Hepatocyte (in vitro differentiated cells): Measurements from ENCODE around the gene SCRN2. TPM values are rescaled to one million over a fixed set of nuclear protein-coding genes. Genes with fewer than 3 reads are reported as not detected.

Experiments used
- DNase-seq: peaks from one replicate; pipeline ENCODE4 v3.0.0-alpha.2; 2016; ENCODE audit warnings: low spot score
- H2AFZ ChIP-seq: fragments of 200-600 bp; sonication (generic); 2 replicates; pipeline ENCODE4 v1.6.0; 2016; ENCODE audit warnings: antibody characterized with exemption, mild to moderate bottlenecking
- H3K27ac ChIP-seq: fragments of 200-600 bp; sonication (generic); 2 replicates; pipeline ENCODE4 v1.5.1; 2016; ENCODE audit warnings: mild to moderate bottlenecking
- H3K27me3 ChIP-seq: fragments of 200-600 bp; sonication (generic); 2 replicates; pipeline ENCODE4 v1.6.1; 2016
- H3K36me3 ChIP-seq: fragments of 200-600 bp; sonication (generic); replicated peaks from 2 replicates; pipeline ENCODE4 v1.5.1; 2016; ENCODE audit warnings: low read depth; ENCODE audit not compliant: insufficient read depth
- H3K4me1 ChIP-seq: fragments of 200-600 bp; sonication (generic); 2 replicates; pipeline ENCODE4 v1.5.1; 2016; ENCODE audit warnings: mild to moderate bottlenecking, moderate library complexity; ENCODE audit not compliant: insufficient read depth
- H3K4me2 ChIP-seq: fragments of 200-600 bp; sonication (generic); 2 replicates; pipeline ENCODE4 v1.6.0; 2016
- H3K4me3 ChIP-seq: fragments of 200-600 bp; sonication (generic); 2 replicates; pipeline ENCODE4 v1.5.1; 2016; ENCODE audit warnings: mild to moderate bottlenecking
- H3K79me2 ChIP-seq: fragments of 200-600 bp; sonication (generic); 2 replicates; pipeline ENCODE4 v1.6.0; 2017; ENCODE audit warnings: mild to moderate bottlenecking
- H3K9me2 ChIP-seq: fragments of 200-600 bp; sonication (generic); replicated peaks from 2 replicates; pipeline ENCODE4 v1.6.0; 2017; ENCODE audit warnings: mild to moderate bottlenecking; ENCODE audit not compliant: insufficient read depth
- H3K9me3 ChIP-seq: fragments of 200-600 bp; sonication (generic); 2 replicates; pipeline ENCODE4 v1.5.1; 2016; ENCODE audit warnings: low read depth, mild to moderate bottlenecking
- H4K20me1 ChIP-seq: fragments of 200-600 bp; sonication (generic); 2 replicates; pipeline ENCODE4 v1.6.0; 2016; ENCODE audit warnings: mild to moderate bottlenecking; ENCODE audit not compliant: insufficient read depth, poor library complexity, severe bottlenecking
- EZH2 ChIP-seq: fragments of 200-600 bp; sonication (generic); IDR thresholded peaks from 2 replicates; pipeline ENCODE4 v1.6.1; 2016; ENCODE audit warnings: antibody characterized with exemption, mild to moderate bottlenecking, borderline replicate concordance
- EZH2phosphoT487 ChIP-seq: fragments of 200-600 bp; sonication (generic); IDR thresholded peaks from one replicate; pipeline ENCODE4 v1.6.1; 2018; ENCODE audit warnings: antibody characterized with exemption, mild to moderate bottlenecking, low read depth, moderate library complexity; ENCODE audit not compliant: unreplicated experiment, severe bottlenecking
- WGBS: methylation state at CpG from one replicate; pipeline ENCODE4 v1.1.6; 2016; ENCODE audit warnings: low lambda C conversion rate; ENCODE audit errors: missing lambda C conversion rate; 5-methylcytosine and 5-hydroxymethylcytosine counted together
- polyA plus RNA-seq: library from polyadenylated mRNA; unstranded; fragments of >200 nt; fragmentation: Nextera tagmentation; extraction: Ambion mirVana; gene quantifications from 2 replicates; pipeline ENCODE4 v1.2.1, GENCODE V29; 2016
- total RNA-seq: library from RNA; depleted of rRNA; stranded (reverse); fragments of >200 nt; gene quantifications from 2 replicates; pipeline ENCODE4 v1.2.3, GENCODE V29; 2014
- TF ChIP-seq, protein P1 (sequence below): fragments of 200-600 bp; sonication (generic); IDR thresholded peaks from 2 replicates; pipeline ENCODE4 v1.5.1; 2016; ENCODE audit warnings: antibody characterized with exemption, mild to moderate bottlenecking; ENCODE audit not compliant: poor library complexity

SCRN2 gene
- total and polyA plus RNA-seq, 2 experiments from 2014 or later, result 35.3 to 59.8 TPM

DNA sequence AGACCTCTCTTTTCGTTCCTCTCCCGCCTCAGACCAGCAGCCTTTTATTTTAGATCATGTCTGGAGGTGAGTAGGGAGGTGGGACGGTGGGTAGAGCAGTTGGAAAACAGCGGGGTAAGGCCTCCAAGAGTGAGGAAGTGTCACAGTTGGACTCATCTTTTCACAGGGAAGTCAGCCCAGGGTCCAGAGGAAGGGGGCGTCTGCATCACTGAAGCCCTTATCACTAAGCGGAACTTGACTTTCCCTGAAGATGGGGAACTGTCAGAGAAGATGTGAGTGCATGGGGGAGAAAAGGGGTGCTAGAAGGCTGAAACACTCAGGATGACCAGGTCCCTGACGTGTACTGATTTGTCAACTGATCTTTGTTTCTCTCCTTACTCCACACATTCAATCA lies 9.1 kb downstream of the SCRN2 start:
- peaks cover 9% of the 10 kb centered on the region for H3K4me1 ChIP-seq
- H3K27me3 ChIP-seq, result no peaks in the 10 kb centered on the region
- peak overlapping the region; percentile 79 for H3K4me2 ChIP-seq
- H3K4me3 ChIP-seq, result no peak overlapping the region
- 20% methylated on average over 7 of the region's 7 CpGs for WGBS
- H3K27ac ChIP-seq, result no peak overlapping the region
- H4K20me1 ChIP-seq, result no peaks in the 10 kb centered on the region
- H3K9me2 ChIP-seq, result no peaks in the 10 kb centered on the region
- no peak for DNase-seq
- H3K36me3 ChIP-seq, result no peaks in the 10 kb centered on the region
- TF ChIP-seq, protein P1, sequence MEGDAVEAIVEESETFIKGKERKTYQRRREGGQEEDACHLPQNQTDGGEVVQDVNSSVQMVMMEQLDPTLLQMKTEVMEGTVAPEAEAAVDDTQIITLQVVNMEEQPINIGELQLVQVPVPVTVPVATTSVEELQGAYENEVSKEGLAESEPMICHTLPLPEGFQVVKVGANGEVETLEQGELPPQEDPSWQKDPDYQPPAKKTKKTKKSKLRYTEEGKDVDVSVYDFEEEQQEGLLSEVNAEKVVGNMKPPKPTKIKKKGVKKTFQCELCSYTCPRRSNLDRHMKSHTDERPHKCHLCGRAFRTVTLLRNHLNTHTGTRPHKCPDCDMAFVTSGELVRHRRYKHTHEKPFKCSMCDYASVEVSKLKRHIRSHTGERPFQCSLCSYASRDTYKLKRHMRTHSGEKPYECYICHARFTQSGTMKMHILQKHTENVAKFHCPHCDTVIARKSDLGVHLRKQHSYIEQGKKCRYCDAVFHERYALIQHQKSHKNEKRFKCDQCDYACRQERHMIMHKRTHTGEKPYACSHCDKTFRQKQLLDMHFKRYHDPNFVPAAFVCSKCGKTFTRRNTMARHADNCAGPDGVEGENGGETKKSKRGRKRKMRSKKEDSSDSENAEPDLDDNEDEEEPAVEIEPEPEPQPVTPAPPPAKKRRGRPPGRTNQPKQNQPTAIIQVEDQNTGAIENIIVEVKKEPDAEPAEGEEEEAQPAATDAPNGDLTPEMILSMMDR, result no peak
- TF ChIP-seq EZH2phosphoT487, result no peak
- TF ChIP-seq EZH2, result no peak
- peaks cover 26% of the 10 kb centered on the region for H3K79me2 ChIP-seq
- no peak overlapping the region for H2AFZ ChIP-seq
- H3K9me3 ChIP-seq, result no peaks in the 10 kb centered on the region

DNA sequence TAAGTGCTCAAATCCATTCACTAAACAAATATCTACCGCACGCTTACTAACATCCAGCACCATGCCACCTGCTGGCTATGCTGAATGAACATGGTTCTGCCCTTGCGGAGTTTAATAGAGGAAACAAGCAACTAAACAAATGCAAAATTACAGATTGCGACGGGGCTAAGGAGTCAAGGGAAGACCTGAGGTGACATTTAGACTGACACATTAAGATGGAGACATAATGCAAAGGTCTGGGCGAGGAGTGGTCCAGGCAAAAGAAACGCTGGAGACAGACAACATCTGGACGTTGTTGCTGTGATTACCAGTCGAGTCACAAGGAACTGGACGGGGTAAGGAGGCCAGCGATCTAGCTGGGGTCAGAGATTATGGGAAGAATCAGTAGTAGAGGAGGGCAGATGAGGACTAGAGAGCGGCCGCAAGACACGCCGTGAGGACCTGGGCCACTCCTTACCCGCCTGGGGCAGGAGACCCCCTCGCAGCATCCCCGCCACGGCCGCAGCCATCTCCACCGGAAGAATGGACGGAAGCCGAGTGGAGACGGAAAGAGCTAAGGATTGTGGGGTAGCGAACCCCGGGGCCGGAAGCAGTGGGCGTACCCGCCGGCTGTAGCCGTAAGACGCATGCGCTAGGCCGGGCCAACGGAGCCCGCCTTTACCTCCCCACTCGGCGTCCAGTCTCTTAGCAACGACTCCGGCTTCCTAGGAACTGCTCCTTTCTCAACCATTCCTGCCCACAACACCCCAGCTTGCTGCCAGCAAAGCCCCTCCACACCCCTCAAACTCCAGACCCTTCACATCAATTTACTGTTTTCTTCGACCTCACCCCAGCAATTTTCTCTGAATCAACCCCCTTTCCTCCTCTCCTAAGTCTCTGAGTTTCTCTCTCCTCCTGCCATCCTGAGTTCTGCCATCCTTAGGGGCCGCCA lies 9.8 kb downstream of the SCRN2 start, which contains the start of the genes LRRC46 and MRPL10:
Gene LRRC46 (plus strand): TSS at position 668 of the 931 bp plus-strand sequence. CDS start 320 bp downstream, outside the sequence.
Gene MRPL10 (minus strand): TSS at position 539 of the 931 bp plus-strand sequence. CDS start 30 bp downstream, at position 509.
- peaks cover 26% of the 10 kb centered on the region for H3K79me2 ChIP-seq

DNA sequence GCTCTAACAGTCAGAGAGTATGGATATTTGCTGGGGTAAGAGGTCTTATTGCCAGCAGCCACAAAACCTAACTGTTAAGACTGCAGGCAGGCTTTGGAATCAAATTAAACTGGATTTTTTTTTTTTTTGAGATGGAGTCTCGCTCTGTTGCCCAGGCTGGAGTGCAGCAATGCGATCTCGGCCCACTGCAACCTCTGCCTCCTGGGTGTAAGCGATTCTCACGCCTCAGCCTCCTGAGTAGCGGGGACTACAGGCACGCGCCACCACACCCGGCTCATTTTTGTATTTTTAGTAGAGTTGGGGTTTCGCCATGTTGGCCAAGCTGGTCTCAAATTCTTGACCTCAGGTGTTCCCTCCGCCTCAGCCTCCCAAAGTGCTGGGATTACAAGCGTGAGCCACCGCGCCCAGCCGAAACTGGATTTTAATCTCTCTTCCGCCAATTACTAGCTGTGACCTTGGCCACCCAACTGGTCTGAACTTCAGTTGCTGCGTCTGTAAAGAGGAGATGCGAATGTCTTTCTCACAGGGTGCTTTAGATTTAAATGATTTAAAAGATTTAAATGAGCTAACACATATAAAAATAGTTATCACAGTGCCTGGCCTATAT lies 10.6 kb downstream of the SCRN2 start:
- Histone ChIP-seq H3K9me3 (no peaks in the 10 kb centered on the region), H3K36me3 (no peaks in the 10 kb centered on the region), H4K20me1 (no peaks in the 10 kb centered on the region), H3K4me3 (peak overlapping the region; percentile 82), H2AFZ (peak overlapping the region; percentile 43), H3K9me2 (no peaks in the 10 kb centered on the region), H3K27ac (peak overlapping the region; percentile 85), H3K27me3 (no peaks in the 10 kb centered on the region), H3K79me2 (peaks cover 26% of the 10 kb centered on the region), H3K4me2 (peak overlapping the region; percentile 90), H3K4me1 (peaks cover 9% of the 10 kb centered on the region)
- no peak for DNase-seq
- TF ChIP-seq EZH2phosphoT487 (no peak), EZH2 (no peak)
- TF ChIP-seq, protein P1, result no peak
- 81% methylated on average over 18 of the region's 18 CpGs for WGBS

More for the DNA sequence above, 9.8 kb downstream of the SCRN2 start, which contains the start of the genes LRRC46 and MRPL10:
- no peaks in the 10 kb centered on the region for H3K9me2 ChIP-seq
- H3K27me3 ChIP-seq, result no peaks in the 10 kb centered on the region
- no peaks in the 10 kb centered on the region for H4K20me1 ChIP-seq
- H3K4me1 ChIP-seq, result peaks cover 9% of the 10 kb centered on the region
- peak; percentile 98 for DNase-seq
- no peaks in the 10 kb centered on the region for H3K36me3 ChIP-seq
- no peaks in the 10 kb centered on the region for H3K9me3 ChIP-seq
- WGBS, result 2% methylated on average over 38 of the region's 42 CpGs
- H3K4me3 ChIP-seq, result peak within 1 kb of the TSS; percentile 82
- peak within 1 kb of the TSS; percentile 43 for H2AFZ ChIP-seq
- H3K27ac ChIP-seq, result peak within 1 kb of the TSS; percentile 85
- TF ChIP-seq, protein P1, result peak; percentile 56
- no peak for TF ChIP-seq EZH2
- peak within 1 kb of the TSS; percentile 90 for H3K4me2 ChIP-seq
